Activated T-cell treated with anti-CD3 and anti-CD28 coated beads for 1 hour (primary cell): ENCODE results near the gene SLC35F4.

Experiments used
- DNase-seq: peaks from one replicate; pipeline ENCODE4 v3.0.0-alpha.2; 2020; ENCODE audit warnings: low read depth

SLC35F4 gene

DNA sequence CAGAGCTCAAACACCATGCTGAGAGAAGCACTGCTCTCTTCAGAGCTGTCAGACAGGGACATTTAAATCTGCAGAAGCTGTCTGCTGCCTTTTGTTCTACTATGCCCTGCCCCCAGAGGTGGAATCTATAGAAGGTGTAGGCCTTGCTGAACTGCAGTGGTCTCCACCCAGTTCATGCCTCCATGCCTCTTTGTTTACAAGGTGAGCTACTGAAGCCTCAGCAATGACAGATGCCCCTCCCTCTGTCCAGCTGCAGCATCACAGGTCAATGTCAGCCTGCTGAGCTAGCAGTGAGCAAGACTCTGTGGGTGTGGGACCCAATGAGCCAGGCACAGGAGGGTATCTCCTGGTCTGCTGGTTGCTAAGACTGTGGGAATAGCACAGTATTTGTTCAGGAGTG lies 346.8 kb downstream of the SLC35F4 start:
- no peak for DNase-seq
